Measurements from ENCODE around the gene HIRA. TPM values are rescaled to one million over a fixed set of nuclear protein-coding genes. Genes with fewer than 3 reads are reported as not detected.
"Not testable (repeated sequence)": the region's sequence is repeated elsewhere in the genome, so short reads cannot be mapped to it uniquely, and the experiment has no call there.

HIRA gene
- total RNA-seq, 4 donors from 2014 or later: 24.9 to 104 (median 31.8) TPM

DNA sequence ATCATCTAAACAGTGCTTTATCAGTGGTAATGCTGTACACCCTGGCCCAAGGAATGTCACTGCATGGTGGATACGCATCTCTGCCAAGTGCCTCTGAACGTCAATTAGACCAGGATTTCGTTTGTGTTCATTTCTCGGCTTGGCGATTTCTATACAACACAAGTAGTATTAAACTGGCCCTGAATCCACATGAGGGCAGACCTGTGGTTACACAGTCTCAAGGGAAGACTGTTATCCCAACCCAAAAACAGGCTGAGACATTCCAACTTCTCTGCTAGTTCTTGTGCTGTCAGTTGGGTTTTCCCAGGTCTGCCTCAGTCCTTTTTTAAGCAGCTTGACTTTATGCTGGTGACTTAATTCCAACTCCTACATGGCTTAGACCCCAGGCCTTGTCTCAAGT lies 58.1 kb downstream of the HIRA start:
- Histone ChIP-seq H3K9me3 (no peaks in the 10 kb centered on the region), H3K4me3 (no peak overlapping the region), H3K27ac (no peak overlapping the region), H3K4me1 (no peaks in the 10 kb centered on the region), H3K27me3 (no peaks in the 10 kb centered on the region), H3K36me3 (peaks cover 0 to 95% (median 0%) of the 10 kb centered on the region in 3 donors)
- peak in 1 of 3 donors; percentile 7 for DNase-seq
- no peak for TF ChIP-seq POLR2A (IDR thresholded peaks at IDR 0.05)
- TF ChIP-seq CTCF (IDR thresholded peaks at IDR 0.05): no peak

GRCh38 chr22:19371893-19372292 lies 59.6 kb downstream of the HIRA start:
- TF ChIP-seq CTCF (IDR thresholded peaks at IDR 0.05) (no peak), POLR2A (IDR thresholded peaks at IDR 0.05) (no peak)
- H3K9me3 ChIP-seq: no peaks in the 10 kb centered on the region
- no peak overlapping the region for H3K4me3 ChIP-seq
- H3K27me3 ChIP-seq: no peaks in the 10 kb centered on the region
- H3K4me1 ChIP-seq: no peaks in the 10 kb centered on the region
- DNase-seq: no peak
- no peak overlapping the region for H3K27ac ChIP-seq
- peaks cover 0 to 96% (median 0%) of the 10 kb centered on the region in 3 donors for H3K36me3 ChIP-seq

GRCh38 chr22:19368876-19369275 lies 62.7 kb downstream of the HIRA start:
- DNase-seq: peak in 1 of 3 donors; percentile 39
- Histone ChIP-seq H3K4me1 (no peaks in the 10 kb centered on the region), H3K27me3 (no peaks in the 10 kb centered on the region), H3K36me3 (peaks cover 0 to 87% (median 0%) of the 10 kb centered on the region in 3 donors), H3K9me3 (no peaks in the 10 kb centered on the region), H3K27ac (no peak overlapping the region), H3K4me3 (no peak overlapping the region)
- TF ChIP-seq CTCF (IDR thresholded peaks at IDR 0.05) (no peak), POLR2A (IDR thresholded peaks at IDR 0.05) (no peak)

DNA sequence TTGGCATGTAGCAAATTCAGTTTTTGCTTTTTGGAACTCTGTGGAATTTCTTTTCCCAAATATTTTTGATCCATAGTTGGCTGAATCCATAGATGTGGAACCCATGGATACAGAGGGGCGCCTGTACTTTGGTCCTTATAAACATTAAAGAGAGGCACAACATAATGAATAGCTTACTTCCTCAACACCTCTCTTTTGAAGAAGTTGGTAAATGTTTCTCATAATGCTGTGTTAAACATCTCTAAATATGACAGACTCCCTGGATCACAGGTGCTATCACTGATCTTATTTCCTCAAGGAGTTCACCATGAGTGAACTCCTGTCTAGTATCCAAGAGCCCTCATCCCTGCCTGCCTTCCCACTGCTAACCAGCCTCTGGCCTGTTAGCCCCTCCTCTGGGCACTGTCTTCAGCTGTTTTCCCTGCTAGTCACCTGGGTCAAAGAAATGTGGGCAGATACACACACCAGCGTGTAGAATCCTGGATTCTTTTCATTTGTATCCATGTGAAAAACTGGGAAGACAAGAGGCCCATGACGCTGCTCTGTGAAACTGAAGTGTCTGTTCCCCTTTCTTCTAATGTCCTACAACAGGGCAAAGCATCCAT lies 63.7 kb downstream of the HIRA start:
- no peak for TF ChIP-seq POLR2A (IDR thresholded peaks at IDR 0.05)
- no peak for TF ChIP-seq CTCF (IDR thresholded peaks at IDR 0.05)

GRCh38 chr22:19363541-19363940 lies 68.0 kb downstream of the HIRA start:
- not testable (repeated sequence) for H3K27me3 ChIP-seq, H3K4me1 ChIP-seq, H3K4me3 ChIP-seq, H3K27ac ChIP-seq, H3K9me3 ChIP-seq, DNase-seq
- peaks cover 0 to 85% (median 0%) of the 10 kb centered on the region in 3 donors for H3K36me3 ChIP-seq

More for the DNA sequence above, 63.7 kb downstream of the HIRA start:
- peak in 1 of 3 donors; percentile 10 for DNase-seq
- Histone ChIP-seq H3K27ac (no peak overlapping the region), H3K9me3 (no peaks in the 10 kb centered on the region), H3K27me3 (no peaks in the 10 kb centered on the region), H3K4me1 (no peaks in the 10 kb centered on the region), H3K36me3 (peaks cover 0 to 85% (median 0%) of the 10 kb centered on the region in 3 donors), H3K4me3 (no peak overlapping the region)

DNA sequence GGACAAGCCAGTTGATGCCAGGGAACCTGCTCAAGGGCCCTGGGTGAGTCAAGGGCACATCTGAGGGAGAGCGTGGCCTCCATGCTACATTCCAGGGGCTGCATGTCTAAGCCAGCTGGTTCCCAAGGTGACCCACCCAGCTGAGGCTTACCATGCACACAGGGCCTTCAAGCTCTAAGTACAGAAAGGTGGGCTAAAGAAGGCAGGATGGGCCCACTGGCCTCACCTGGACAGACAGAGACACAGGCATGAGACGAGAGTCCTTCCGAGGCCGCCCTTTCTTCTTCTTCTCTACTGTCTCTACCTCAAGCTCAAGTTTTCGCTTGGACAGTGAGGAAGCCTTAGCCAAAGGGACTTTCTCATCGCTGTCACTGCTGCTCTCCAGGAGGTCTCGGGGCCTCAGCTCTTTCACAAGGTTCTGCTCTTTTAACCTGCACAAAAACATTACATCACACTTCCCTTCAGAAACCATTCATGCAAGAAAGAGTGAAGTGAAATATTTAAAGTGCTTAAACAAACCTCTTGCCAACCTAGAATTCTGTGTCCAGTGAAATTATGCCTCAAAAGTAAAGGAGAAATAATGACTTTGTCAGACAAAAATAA lies 69.9 kb downstream of the HIRA start:
- Histone ChIP-seq H3K36me3 (peaks cover 0 to 86% (median 0%) of the 10 kb centered on the region in 3 donors), H3K27ac (peak overlapping the region in 2 of 4 donors; percentile 73 to 83), H3K27me3 (no peaks in the 10 kb centered on the region), H3K4me1 (peaks cover 0 to 3% (median 0%) of the 10 kb centered on the region in 4 donors), H3K4me3 (no peak overlapping the region), H3K9me3 (no peaks in the 10 kb centered on the region)
- DNase-seq: peak in 2 of 3 donors; percentile 62 to 74
- TF ChIP-seq POLR2A (IDR thresholded peaks at IDR 0.05): no peak
- TF ChIP-seq CTCF (IDR thresholded peaks at IDR 0.05): no peak
